Measurements from ENCODE around the gene CNNM3.

GRCh38 chr2:96852667-96853066 is 36.6 kb downstream of the CNNM3 start:
- TF ChIP-seq CTCF (IDR thresholded peaks at IDR 0.05) (no peak), POLR2A (IDR thresholded peaks at IDR 0.05) (no peak)
